DND-41 (cell line): ENCODE results near the gene KCNK3.

ENCODE experiments used
- CTCF ChIP-seq: IDR thresholded peaks from 2 replicates; pipeline ENCODE4 v1.5.1; 2012; ENCODE audit warnings: borderline replicate concordance, low read length, moderate library complexity, mild to moderate bottlenecking; ENCODE audit not compliant: poor library complexity, severe bottlenecking; ENCODE audit errors: extremely low read depth
- EZH2 ChIP-seq: IDR thresholded peaks from 3 replicates; pipeline ENCODE4 v1.6.1; 2012; ENCODE audit warnings: borderline replicate concordance, low read depth, mild to moderate bottlenecking, moderate library complexity, low read length, inconsistent platforms; ENCODE audit not compliant: severe bottlenecking

DNA sequence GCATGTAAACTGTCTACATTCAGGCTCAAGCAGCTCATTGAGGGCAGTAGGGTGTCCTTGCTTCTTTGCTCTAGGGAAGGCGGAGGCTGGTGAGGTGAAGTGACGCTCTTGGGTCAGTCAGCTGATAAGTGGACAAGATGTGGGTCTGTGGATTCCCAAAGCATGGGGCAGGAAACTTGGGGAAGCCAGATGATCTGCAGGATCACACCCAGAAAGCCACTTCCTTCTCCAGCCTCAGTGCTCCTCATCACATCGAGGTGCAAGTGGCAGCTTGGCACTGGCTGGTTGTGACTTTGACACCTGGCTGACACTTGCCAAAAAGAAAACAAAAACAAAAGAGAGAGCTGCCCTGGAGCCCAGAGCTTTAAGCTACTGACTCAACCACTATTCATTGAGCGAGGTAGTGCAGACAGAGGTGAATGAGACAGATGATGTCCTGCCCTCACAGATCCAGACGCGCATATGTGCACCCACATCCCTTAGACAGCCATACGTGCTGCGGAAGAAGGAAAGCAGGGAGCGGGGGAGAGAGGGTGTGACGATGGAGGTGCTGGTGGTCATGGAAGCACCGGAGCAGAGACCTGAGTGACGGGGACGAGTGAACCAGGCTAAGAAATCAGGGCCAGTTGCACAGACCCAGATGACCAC is 48.2 kb upstream of the KCNK3 start:
- no peak for TF ChIP-seq CTCF
- TF ChIP-seq EZH2 = no peak
